ENCODE measurements around the gene SLC7A10.
"Not testable (repeated sequence)": the region's sequence is repeated elsewhere in the genome, so short reads cannot be mapped to it uniquely, and the experiment has no call there.

Gene SLC7A10

DNA sequence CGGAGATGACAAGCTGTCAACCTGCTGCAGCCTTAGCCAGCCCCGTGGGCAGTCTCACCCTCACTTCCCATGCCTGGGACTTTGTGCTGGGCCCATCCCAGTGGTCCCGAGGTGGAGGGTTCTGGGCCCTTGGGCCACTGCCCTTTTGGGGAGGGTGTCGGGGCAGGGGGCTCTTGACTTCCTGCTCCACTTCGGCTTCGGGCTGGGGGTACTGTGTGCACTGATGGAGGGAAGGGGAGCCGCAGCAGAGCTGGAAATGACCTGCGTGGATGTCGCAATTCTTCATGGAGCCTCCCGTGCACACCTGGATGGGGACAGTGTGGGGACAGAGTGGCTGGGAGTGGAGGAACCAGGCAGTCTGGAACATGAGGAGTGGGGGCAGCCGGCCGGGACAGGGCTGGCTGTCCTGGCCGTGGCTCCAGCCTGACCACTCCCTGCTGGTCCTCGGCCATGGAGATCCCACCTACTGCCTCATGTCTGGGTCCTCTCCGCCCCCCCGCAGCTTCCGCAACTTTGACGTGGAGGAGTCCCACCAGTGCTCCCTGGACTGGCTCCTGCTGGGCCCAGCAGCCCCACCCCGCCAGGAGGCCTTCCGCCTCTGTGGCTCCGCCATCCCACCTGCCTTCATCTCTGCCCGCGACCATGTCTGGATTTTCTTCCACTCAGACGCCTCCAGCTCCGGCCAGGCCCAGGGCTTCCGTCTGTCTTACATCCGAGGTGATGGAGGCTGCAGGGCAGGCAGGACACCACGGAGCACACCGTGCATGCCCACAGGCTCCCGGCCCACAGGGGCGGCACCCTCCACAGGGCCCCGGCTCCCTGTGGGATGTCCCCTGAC is 21.3 kb downstream of the SLC7A10 start:
- in situ Hi-C loops (cut with MboI; ENCODE audit: low sequenced_read_pairs), result no loop called here

DNA sequence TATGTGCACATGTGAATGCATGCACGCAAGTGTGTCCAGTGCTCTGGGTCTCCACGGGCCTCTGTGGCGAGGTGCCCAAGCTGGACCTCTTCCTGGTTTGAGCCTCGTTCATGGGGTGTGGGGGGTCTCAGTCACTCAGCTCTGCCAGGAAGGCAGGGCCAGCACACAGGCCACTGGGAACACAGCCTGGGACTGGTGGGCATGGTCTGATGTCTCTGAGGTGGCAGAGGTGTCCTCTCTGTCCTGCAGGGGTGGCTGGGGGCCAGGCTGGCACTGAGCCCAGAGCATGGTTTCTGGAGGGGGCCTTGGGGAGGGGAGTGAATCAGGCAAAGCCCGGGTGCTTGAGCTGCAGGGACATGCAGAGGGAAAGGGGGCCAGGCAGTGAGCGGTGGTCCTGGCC is 22.1 kb downstream of the SLC7A10 start:
- in situ Hi-C loops (cut with MboI; ENCODE audit: low sequenced_read_pairs), result no loop called here

DNA sequence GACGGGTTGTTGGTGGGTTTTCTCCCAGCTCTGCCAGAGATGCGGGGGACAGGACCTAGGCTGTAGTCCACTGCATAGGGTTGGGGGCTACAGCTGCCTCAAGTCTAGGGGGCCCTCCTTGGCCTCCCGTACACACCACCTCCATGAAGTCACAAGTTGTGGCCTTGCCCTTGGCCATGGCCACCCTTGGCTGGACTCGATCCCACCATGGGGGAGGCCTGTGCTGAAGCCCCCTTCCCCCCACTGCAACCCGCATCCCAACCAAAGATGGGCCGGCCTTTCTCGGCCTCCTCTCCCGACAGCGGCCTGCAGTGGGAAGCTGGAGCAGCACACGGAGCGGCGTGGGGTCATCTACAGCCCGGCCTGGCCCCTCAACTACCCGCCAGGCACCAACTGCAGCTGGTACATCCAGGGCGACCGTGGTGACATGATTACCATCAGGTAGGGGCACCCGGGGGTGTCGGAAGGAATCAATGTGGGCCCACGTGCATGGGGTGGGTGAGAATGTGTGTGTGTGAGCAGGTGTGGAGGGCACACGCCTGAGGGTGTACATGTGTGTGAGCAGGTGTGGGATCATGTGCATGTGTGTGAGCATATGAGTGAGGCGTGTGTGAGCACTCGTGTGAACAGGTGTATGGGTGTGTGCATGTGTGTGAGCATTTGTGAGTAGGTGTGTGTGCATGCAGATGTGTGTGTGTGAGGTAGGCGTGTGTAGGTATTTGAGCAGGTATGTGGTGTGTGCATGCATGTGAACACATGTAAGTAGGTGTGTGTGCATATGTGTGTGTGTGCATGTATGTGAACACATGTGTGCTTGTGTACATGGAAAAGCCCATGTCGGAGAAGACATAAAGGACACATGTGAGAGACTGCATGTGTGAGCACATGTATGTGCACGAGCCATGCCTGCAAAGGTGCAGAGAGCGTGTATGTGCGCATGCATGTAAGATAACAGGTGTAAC is 22.8 kb downstream of the SLC7A10 start:
- in situ Hi-C loops (cut with MboI; ENCODE audit: low sequenced_read_pairs), result no loop called here

DNA sequence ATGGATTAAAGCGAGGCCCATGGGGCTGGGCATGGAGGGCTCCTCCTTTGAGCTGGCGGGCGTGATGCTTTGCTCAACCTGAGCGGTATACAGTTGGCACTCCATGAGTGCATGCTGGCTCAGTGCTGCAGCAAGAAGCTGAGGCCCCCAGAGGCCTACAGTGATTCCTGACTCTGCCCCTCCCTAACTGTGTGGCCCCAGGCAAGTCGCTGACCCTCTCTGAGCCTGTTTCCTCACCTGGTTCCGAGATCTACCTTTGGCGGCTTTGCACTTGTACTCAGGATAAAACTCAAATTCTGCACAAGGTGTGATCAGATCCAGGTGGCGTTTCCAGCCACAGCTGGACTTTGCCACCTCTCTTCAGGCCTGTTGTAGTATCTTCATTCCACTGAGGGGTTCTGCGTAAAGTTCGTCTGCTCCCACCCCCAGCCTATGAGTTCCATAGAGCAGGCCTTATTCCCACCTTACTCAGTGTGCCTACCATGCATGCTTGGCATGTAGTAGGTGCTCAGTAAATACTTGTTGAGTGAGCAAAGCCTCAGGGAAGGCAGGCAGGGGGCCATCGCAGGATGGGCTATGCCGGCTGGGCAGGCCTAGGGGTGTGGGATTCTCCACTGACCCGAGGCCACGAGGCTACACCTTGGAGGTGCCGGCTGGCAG is 23.6 kb downstream of the SLC7A10 start:
- in situ Hi-C loops (cut with MboI; ENCODE audit: low sequenced_read_pairs), result no loop called here

DNA sequence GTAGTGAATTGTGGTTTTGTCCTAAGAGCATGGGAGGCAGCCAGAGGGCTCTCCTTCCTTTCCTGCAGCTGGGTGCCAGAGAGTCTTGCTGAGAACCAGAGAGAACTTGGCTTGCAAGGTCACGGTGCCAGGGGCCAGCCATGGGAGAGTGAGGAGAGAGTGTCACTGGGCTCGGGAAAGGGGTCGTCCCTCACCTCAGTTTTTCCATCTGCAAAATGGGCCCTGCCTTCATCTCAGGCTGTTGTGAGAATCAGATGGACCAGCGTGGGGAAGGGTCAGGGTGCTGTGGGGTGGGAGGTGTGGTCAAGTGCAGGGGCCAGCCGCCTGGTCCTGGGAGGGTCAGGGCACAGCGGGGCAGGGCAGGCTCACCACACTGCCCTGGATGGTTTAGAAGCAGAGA is 24.2 kb downstream of the SLC7A10 start:
- in situ Hi-C loops (cut with MboI; ENCODE audit: low sequenced_read_pairs), result no loop called here

DNA sequence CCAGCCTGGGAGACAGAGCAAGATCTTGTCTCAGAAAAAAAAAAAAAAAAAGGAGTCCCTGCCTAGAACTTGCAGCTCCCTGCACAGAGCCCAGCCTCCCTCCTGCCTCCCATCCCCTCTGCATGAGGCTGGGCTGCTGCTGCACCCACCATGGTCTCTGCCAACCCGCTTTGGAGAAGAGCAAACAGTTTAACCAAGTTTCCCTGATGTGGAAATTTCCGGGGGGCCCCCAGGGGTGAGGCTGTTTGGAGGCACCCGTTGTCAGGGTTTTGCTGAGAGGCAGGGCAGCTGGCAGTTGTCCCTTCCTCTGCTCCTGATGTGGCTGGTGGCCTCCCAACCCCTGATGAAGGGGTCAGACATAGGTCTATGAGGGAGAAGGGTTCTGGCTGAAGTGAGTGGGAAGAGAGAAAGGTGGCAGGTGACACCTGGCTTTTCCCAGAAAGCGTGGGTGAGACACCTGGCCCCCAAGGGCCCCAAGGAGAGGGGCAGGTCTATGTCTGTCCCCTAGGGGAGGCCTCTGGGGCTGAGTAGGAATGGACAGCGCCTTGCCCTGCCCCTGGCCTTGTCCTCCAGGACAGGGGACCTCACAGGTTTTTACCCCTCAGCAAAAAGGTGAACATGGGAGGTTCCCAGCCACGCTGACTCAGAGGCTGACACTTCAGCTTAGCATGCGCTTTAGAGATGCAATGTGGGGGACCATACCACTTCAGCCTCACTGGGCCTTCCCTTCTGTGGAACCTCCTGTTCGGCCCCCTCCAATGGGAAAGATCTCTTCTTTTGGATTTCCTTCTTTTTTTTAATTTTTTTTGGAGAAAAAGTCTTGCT is 26.0 kb downstream of the SLC7A10 start:
- in situ Hi-C loops (cut with MboI; ENCODE audit: low sequenced_read_pairs), result no loop called here

DNA sequence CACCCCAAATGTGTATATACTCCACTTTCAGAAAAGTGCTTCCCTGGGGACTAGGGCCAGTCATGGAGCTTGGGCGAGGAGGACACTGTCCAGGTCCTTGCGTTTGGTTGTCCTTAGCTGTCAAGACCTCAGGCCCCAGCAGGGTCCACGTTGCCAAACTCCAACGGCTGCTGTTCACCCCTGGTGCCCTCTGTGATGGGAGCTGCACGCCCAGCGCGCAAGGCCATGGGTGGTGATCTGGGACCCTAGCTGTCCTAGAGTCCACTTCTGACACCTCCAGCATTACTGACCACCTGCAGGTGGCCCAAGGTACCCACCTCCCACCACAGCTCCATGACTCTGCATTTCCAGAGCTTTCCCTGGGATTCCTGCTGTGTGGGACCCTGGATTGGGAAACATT is 27.5 kb downstream of the SLC7A10 start:
- in situ Hi-C loops (cut with MboI; ENCODE audit: low sequenced_read_pairs), result no loop called here

DNA sequence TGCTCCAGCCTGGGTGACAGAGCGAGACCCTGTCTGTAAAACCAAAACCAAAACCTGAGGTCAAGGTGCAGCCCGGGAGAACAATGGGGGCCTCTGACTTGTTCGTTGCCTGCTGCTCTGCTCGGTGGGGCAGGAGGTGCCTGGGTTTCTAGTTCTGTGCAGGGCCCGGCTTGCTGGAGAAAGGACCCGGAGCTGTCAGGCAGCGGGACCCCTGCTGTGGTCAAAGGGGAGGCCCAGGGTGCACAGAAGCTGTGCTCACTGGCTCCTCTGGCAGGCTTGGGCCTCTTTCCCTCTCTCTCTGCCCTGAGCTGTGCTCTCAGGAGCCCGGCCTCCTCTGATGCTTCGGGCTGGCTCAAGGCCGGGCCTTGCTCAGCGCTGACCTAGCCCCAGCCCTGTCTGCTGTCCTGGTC is 28.1 kb downstream of the SLC7A10 start:
- in situ Hi-C loops (cut with MboI; ENCODE audit: low sequenced_read_pairs), result no loop called here

DNA sequence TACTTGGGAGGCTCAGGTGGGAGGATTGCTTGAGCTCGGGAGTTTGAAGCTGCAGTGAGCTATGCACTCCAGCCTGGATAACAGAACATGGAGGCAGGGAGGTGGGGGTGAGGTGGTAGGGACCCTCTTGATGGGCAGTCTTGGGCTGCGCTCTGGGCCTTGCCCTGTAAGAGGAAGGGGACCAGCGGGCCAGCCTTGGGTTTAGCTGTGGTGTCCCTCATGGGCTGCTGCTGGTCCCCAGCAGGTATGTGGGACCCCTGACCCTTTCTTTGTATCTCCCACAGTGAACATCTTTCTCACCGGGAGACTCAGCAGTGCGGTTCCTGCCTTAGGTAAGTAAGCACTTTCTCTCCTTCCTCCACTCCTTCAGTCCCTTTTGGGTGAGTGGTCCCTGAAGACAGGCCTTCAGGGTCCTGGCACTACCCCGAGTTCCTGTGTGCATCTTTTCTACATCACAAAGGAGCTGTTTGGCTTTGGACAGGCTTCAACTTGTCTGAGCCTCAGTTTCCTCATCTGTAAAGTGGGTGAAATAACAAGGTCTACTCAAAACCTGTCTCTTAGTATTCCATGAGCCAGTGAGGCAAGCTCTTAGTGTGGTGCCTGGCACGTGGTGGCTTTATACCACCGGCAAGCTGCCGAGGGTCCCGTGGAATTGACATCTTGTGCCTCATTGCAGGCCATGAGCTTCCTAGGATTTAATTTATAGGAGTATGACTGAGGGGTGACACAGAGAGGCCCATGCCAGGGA is 29.0 kb downstream of the SLC7A10 start:
- in situ Hi-C loops (cut with MboI; ENCODE audit: low sequenced_read_pairs), result no loop called here

DNA sequence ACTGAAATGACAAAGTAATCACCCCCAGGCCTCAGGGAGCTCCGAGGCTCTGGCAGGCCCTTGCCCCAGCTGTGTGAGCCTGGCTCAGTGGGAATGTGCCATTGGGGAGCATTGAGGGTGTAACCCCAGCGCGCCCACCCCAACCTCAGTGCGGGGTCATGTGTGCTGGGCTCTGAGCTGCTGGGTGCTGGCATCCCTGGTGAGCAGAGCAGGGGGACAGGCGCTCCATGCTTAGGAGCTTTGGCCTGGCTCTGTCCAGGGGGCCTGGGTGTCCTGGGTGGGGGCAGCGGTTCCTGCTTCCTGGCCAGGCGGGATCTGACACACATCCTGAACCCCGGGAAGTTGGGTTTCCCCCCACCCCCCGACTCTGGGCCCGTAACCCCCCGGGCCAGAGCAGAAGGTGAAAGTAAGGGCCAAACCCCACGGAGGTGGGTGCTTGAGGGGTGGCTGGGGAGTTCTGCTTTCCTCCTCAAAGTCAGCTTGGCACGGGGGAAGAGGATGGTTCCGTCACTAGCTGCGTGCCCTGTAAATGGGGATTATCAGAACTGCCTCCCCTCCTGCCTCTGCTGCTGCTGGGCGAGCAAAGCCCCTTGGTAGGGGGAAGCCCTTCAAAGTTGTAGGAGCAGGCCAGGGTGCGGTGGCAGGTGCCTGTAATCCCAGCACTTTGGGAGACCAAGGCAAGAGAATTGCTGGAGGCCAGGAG is 29.9 kb downstream of the SLC7A10 start:
- in situ Hi-C loops (cut with MboI; ENCODE audit: low sequenced_read_pairs), result no loop called here

DNA sequence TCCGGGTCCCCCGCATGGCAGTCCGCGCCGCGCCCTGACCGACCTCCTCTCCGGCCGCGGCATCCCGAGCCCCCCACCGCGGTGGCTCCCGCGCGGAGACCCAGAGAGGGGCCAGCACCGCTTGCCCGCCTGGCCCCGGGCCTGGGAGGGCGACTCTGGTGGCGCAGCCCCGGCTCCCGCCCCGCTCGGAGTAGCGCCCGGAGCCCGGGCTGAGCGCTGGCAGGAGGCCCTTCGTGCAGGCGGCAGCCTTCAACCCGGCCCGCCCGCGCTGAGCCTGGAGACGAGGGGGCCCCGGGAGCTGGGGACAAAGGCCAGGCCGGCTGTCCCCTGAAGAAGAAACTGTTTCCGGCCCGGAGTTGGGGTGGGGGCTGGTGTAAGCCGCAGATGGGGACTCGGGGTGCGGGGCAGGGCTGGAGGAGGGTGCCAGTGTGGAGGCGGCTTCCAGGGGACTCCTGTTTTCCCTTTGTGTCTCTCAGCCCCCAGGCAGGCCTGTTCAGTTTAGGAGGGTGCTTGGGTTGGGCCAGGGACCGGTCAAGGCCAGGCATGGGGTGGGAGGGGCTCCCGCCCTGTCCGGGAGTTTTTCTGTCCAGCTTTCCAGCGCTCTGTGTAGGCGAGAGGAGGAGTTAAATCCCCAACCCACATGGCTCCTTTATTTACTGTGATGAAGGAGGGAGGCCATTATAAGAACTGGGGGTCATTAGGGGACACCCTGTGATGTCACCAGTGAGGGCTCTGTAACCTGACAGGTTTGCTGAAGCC is 30.6 kb downstream of the SLC7A10 start:
- in situ Hi-C loops (cut with MboI; ENCODE audit: low sequenced_read_pairs), result no loop called here

DNA sequence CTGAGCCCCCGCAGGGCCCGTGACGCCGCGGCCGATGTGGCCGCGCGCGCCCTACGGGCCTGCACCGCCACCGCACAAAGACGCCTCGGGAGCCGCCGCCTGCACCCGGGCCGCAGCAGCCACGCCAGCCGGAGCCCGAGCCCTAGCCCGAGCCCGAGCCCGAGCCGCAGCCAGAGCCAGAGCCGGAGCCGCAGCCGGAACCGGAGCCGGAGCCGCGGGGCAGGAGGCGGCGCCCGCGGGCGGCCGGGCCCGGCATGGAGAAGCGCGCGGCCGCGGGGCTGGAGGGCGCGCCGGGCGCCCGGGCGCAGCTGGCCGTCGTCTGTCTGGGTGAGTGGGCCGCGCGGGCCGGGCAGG is 31.1 kb downstream of the SLC7A10 start:
- in situ Hi-C loops (cut with MboI; ENCODE audit: low sequenced_read_pairs), result no loop called here

DNA sequence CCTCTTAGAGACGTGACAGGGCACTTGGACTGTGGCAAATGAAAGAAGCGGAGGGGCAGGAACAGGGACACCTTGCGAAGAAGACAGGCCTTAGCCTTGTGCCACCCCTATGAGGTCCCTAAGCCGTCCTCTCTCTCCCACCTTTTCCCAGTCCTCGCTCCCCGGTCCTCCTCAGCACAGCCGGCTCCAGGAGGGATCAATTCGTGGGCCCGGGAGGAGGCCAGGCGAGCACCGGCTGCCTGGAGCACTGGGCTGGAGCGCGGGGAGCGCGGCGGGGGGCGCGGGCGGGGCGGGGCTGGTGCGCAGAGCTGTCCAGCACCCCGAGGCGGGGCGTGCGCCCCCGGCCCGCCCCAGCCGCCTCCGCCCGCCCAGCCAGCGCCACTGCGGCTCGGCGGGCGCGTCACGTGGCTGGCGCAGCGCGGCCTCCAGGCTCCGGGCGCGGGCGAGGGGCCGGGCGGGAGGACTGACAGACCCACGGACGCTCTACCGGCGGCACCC is 31.7 kb downstream of the SLC7A10 start, which contains the start of gene LRP3:
LRP3 (plus strand) TSS at position 466 of the 498 bp plus-strand sequence. CDS start 456 bp downstream, outside the sequence.
- in situ Hi-C loops (cut with MboI; ENCODE audit: low sequenced_read_pairs), result no loop called here

DNA sequence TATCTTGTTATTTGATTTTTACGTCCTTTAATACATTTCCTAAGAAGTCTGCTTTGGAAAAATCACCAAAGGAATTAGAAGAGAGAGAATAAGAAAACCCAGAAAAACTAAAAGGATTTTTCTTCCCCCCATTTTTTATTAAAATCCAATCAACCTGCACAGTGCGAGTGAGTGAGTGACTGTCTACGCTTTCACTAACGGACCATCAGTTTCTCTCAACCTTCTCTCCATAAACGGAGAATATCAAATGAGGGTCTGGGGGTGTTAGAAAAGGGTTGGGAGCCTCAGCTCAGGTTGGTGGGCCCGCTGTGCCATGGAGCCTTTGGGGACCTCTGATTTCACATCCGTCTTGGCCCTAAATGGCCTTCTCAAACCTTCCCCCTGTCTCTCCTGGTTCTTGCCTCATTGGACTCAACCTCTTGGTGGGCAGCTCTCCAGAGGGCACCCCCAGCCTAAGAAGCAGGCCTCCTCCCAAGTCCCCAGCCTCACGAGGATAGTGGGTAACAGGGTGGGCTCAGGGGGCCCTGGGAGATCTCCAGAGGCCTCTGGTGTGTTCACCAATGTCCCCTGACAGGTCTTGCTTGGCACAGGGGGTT is 32.3 kb downstream of the SLC7A10 start:
- in situ Hi-C loops (cut with MboI; ENCODE audit: low sequenced_read_pairs), result no loop called here

DNA sequence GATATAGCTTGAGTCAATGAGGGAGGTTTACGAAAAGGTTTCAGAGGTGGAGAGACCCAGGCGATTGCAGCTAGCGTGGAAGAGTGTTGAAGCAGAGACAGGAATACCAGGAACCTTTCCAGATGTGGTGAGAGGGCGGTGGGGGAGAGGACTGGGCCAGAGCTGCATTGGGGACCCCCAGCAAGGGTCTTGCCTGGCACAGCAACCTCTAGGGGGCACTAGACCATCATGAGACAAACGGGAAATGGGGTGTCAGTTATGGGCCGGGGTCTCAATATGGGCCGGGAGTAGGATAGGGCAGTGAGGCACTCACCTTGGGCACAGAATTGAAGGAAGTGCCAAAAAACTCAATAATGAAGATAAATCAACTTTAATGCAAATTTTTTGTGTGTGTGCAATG is 33.6 kb downstream of the SLC7A10 start:
- in situ Hi-C loops (cut with MboI; ENCODE audit: low sequenced_read_pairs), result no loop called here

DNA sequence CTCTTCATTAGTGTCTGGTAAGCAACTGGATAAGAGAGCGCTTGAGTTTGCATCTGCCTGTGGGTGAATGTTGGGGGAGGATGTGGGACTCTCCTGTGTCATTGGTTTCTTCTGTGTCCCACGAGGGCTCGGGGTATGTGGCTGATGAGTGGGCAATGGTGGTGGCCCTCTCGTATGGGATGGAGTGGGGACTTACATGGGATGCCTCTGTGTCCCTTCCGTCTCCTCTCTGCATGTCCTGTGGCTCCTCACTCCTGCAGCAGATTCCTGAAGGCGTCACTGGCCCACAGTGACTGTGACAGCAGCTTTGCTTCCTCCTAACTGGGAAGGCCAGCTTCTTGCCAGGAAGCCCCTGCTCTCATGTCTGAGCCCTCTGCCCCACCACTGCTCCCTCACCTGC is 34.1 kb downstream of the SLC7A10 start:
- in situ Hi-C loops (cut with MboI; ENCODE audit: low sequenced_read_pairs), result no loop called here

DNA sequence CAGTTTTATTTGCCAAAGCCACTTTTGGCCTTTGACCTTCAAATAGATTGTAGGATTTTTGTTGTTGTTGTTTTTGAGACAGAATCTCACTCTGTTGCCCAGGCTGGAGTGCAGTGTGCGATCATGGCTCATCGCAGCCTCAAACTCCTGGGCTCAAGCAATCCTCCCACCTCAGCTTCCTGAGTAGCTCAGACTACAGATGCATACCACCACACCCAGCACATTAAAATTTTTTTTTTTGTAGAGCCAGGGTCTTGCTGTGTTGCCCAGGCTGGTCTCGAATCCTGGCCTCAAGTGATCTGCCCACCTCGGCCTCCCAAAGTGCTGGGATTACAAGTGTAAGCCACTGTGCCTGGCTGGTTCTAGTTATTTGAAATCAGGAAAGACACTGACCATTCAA is 34.6 kb downstream of the SLC7A10 start:
- in situ Hi-C loops (cut with MboI; ENCODE audit: low sequenced_read_pairs), result not testable (repeated sequence)

DNA sequence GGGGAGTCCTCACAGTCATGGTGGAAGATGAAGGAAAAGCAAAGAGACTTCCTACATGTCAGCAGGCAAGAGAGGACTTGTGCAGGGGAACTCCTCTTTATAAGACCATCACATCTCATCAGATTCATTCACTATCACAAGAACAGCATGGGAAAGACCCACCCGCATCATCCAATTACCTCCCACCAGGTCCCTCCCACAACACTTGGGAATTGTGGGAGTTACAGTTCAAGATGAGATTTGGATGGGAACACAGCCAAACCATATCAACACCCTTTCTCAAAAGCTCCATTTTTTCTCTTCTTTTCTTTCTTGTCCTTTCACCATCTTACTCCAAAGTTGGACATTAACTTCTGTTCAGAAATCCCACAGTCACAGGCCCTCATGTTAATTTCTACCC is 36.2 kb downstream of the SLC7A10 start:
- in situ Hi-C loops (cut with MboI; ENCODE audit: low sequenced_read_pairs), result no loop called here
